OCI-LY3 (cell line): ENCODE results near the gene RBM42.
"Not testable (repeated sequence)": the region's sequence is repeated elsewhere in the genome, so short reads cannot be mapped to it uniquely, and the experiment has no call there.

Experiments
- EZH2phosphoT487 ChIP-seq: fragments of 200-600 bp; shearing (Covaris generic); IDR thresholded peaks from 2 replicates; pipeline ENCODE4 v1.6.1; 2018; ENCODE audit warnings: antibody characterized with exemption, mixed run types, low read depth
- TF ChIP-seq, protein P1 (sequence below): fragments of 200-600, 300-600 bp; sonication (generic); IDR thresholded peaks from 2 replicates; pipeline ENCODE4 v1.5.1; 2014; ENCODE audit warnings: antibody characterized with exemption, low read length, low read depth

DNA sequence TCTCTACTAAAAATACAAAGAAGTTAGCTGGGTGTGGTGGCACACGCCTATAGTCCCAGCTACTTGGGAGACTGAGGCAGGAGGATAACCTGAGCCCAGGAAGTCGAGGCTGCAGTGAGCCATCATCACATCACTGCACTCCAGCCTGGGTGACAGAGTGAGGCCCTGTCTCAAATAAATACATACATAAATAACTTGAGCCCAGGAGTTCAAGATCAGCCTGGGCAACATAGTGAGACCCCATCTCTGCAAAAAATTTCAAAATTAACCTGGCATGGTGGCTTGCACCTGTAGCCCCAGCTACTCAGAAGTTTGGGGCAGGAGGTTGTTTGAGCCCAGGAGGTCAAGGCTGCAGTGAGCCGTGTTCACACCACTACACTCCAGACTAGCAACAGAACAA lies 33.8 kb upstream of the RBM42 start:
- not testable (repeated sequence) for TF ChIP-seq EZH2phosphoT487
- TF ChIP-seq, protein P1, sequence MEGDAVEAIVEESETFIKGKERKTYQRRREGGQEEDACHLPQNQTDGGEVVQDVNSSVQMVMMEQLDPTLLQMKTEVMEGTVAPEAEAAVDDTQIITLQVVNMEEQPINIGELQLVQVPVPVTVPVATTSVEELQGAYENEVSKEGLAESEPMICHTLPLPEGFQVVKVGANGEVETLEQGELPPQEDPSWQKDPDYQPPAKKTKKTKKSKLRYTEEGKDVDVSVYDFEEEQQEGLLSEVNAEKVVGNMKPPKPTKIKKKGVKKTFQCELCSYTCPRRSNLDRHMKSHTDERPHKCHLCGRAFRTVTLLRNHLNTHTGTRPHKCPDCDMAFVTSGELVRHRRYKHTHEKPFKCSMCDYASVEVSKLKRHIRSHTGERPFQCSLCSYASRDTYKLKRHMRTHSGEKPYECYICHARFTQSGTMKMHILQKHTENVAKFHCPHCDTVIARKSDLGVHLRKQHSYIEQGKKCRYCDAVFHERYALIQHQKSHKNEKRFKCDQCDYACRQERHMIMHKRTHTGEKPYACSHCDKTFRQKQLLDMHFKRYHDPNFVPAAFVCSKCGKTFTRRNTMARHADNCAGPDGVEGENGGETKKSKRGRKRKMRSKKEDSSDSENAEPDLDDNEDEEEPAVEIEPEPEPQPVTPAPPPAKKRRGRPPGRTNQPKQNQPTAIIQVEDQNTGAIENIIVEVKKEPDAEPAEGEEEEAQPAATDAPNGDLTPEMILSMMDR = not testable (repeated sequence)
